Heart left ventricle (tissue), 13 donors: ENCODE results near the gene DNAI7.

ENCODE experiments used
- POLR2A ChIP-seq, 2 donors: fragments of 450-650 bp; IDR thresholded peaks; one replicate each; pipeline ENCODE4 v1.6.1; 2017; ENCODE audit warnings: antibody characterized with exemption in 2 of 2, mild to moderate bottlenecking in 2 of 2, moderate library complexity in 2 of 2
- TF ChIP-seq, protein P1 (sequence below), 12 donors: fragments of 200-600 bp; sonication (generic) in 4 of 12; IDR thresholded peaks; one replicate each; pipeline versions ENCODE4 v1.5.0 to v1.8.0; 2018 to 2022; ENCODE audit warnings: antibody characterized with exemption in 12 of 12, mild to moderate bottlenecking in 5 of 12
- donor health status: ischemic (EF 13 %, LVEDD 7.1; RV severe dilation, severe dysfunction).
- donor health status: DM: no; HTN: yes; CAD: no.
- donor health status: DM: no; HTN: no; CAD: no.
- donor health status: ischemic (EF 25% LVEDD 6.9; RV normal size, moderate dysfunction).
- donor health status: ischemic (EF 25% LVEDD 5.7; RV mildly dilated, moderate dysfunction).
- donor health status: ischemic (EF 35%, LVEDD 5.7; RV mildly dilated, moderate dysfunction).
- donor health status: nonischemic (EF 11% LVEDD 7.7; RV severe dilation, severe dysfunction).
- donor health status: DM: yes; HTN: yes; CAD: no.
- donor health status: PGD.
- donor health status: ischemic (EF 29% LVEDD 5.4; RV normal size, mild dysfunction).
- donor health status: nonischemic (EF 23%, LVEDD 6.1; RV moderate dilation, normal function).

DNA sequence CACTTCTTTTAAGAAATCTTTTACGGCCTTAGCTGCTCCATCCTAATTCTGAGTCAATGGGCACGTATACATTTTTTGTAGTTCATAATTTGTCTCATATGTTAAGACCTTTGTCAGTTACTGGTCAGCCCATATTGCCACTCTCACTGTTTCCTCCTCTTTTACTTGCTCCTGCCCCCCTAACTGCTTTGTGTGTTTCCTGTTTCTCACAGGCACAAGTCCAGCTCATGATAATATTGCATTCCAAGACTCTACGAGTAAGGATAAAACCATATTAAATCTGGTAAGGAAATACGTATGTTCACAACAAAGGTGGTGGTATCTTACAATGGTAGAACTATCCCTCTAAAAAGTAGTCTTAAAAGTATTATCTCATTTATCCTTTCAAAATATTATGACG lies 111.7 kb downstream of the DNAI7 start:
- TF ChIP-seq, protein P1, sequence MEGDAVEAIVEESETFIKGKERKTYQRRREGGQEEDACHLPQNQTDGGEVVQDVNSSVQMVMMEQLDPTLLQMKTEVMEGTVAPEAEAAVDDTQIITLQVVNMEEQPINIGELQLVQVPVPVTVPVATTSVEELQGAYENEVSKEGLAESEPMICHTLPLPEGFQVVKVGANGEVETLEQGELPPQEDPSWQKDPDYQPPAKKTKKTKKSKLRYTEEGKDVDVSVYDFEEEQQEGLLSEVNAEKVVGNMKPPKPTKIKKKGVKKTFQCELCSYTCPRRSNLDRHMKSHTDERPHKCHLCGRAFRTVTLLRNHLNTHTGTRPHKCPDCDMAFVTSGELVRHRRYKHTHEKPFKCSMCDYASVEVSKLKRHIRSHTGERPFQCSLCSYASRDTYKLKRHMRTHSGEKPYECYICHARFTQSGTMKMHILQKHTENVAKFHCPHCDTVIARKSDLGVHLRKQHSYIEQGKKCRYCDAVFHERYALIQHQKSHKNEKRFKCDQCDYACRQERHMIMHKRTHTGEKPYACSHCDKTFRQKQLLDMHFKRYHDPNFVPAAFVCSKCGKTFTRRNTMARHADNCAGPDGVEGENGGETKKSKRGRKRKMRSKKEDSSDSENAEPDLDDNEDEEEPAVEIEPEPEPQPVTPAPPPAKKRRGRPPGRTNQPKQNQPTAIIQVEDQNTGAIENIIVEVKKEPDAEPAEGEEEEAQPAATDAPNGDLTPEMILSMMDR (IDR thresholded peaks at IDR 0.05), result no peak
- no peak for TF ChIP-seq POLR2A (IDR thresholded peaks at IDR 0.05)
